Muscle layer of duodenum (tissue), 2 donors: ENCODE results near the gene KIF26B.

Source experiments
- H3K27ac ChIP-seq: one replicate; pipeline ENCODE4 v1.7.0; 2013; ENCODE audit warnings: mild to moderate bottlenecking, low read length
- H3K27me3 ChIP-seq: one replicate; pipeline ENCODE4 v1.7.0; 2013; ENCODE audit warnings: low read depth, mild to moderate bottlenecking, control low read depth, low read length
- H3K36me3 ChIP-seq, 2 donors: one replicate each; pipeline ENCODE4 v1.7.0; 2013; ENCODE audit warnings: low read length in 2 of 2, control low read depth in 1 of 2, mild to moderate bottlenecking in 1 of 2; ENCODE audit not compliant: insufficient read depth in 2 of 2, control insufficient read depth in 1 of 2
- H3K4me1 ChIP-seq, 2 donors: one replicate each; pipeline ENCODE4 v1.7.0; 2013; ENCODE audit warnings: low read length in 2 of 2, mild to moderate bottlenecking in 2 of 2, control low read depth in 1 of 2, moderate library complexity in 1 of 2; ENCODE audit not compliant: insufficient read depth in 2 of 2, control insufficient read depth in 1 of 2
- H3K4me3 ChIP-seq, 2 donors: one replicate each; pipeline ENCODE4 v1.7.0; 2013; ENCODE audit warnings: low read length in 2 of 2, low read depth in 1 of 2, mild to moderate bottlenecking in 1 of 2
- H3K9me3 ChIP-seq, 2 donors: one replicate each; pipeline ENCODE4 v1.7.0; 2013; ENCODE audit warnings: low read length in 2 of 2, control low read depth in 1 of 2, mild to moderate bottlenecking in 1 of 2; ENCODE audit not compliant: control insufficient read depth in 1 of 2
- donor health status: healthy.

KIF26B gene

GRCh38 chr1:245599371-245600174, 444.8 kb downstream of the KIF26B start:
- no peaks in the 10 kb centered on the region for H3K27me3 ChIP-seq
- no peak overlapping the region for H3K27ac ChIP-seq
- H3K4me1 ChIP-seq: no peaks in the 10 kb centered on the region
- no peaks in the 10 kb centered on the region for H3K36me3 ChIP-seq
- H3K4me3 ChIP-seq: no peak overlapping the region
- H3K9me3 ChIP-seq: peaks cover 0 to 3% of the 10 kb centered on the region in 2 donors

- Histone ChIP-seq H3K36me3 (no peaks in the 10 kb centered on the region), H3K9me3 (peaks cover 0 to 3% of the 10 kb centered on the region in 2 donors), H3K27me3 (no peaks in the 10 kb centered on the region), H3K4me3 (no peak overlapping the region), H3K27ac (no peak overlapping the region), H3K4me1 (peaks cover 0 to 5% of the 10 kb centered on the region in 2 donors)
These were observed 445.9 kb downstream of the KIF26B start for GRCh38 chr1:245600658-245601057.

- Histone ChIP-seq H3K27me3 (no peaks in the 10 kb centered on the region), H3K4me1 (peaks cover 0 to 9% of the 10 kb centered on the region in 2 donors), H3K9me3 (no peaks in the 10 kb centered on the region), H3K4me3 (no peak overlapping the region), H3K27ac (no peak overlapping the region), H3K36me3 (no peaks in the 10 kb centered on the region)
These were observed 448.6 kb downstream of the KIF26B start for GRCh38 chr1:245603311-245603865.

- Histone ChIP-seq H3K4me1 (peaks cover 0 to 9% of the 10 kb centered on the region in 2 donors), H3K27ac (no peak overlapping the region), H3K27me3 (peaks cover 2% of the 10 kb centered on the region), H3K4me3 (no peak overlapping the region), H3K36me3 (no peaks in the 10 kb centered on the region), H3K9me3 (no peaks in the 10 kb centered on the region)
These were observed 450.2 kb downstream of the KIF26B start for GRCh38 chr1:245604979-245605378.

- Histone ChIP-seq H3K4me3 (peak overlapping the region in 1 of 2 donors; percentile 43), H3K9me3 (no peaks in the 10 kb centered on the region), H3K27ac (no peak overlapping the region), H3K27me3 (peaks cover 3% of the 10 kb centered on the region), H3K36me3 (no peaks in the 10 kb centered on the region), H3K4me1 (peaks cover 0 to 9% of the 10 kb centered on the region in 2 donors)
These were observed 450.8 kb downstream of the KIF26B start for GRCh38 chr1:245605480-245606156.

GRCh38 chr1:245606157-245606725, 451.5 kb downstream of the KIF26B start:
- H3K36me3 ChIP-seq: no peaks in the 10 kb centered on the region
- H3K27ac ChIP-seq: no peak overlapping the region
- peak overlapping the region; percentile 31 to 43 for H3K4me3 ChIP-seq
- peaks cover 3% of the 10 kb centered on the region for H3K27me3 ChIP-seq
- peaks cover 0 to 9% of the 10 kb centered on the region in 2 donors for H3K4me1 ChIP-seq
- no peaks in the 10 kb centered on the region for H3K9me3 ChIP-seq

GRCh38 chr1:245608271-245608670, 453.5 kb downstream of the KIF26B start:
- H3K4me3 ChIP-seq: no peak overlapping the region
- no peaks in the 10 kb centered on the region for H3K36me3 ChIP-seq
- H3K27me3 ChIP-seq: peaks cover 3% of the 10 kb centered on the region
- H3K9me3 ChIP-seq: no peaks in the 10 kb centered on the region
- no peak overlapping the region for H3K27ac ChIP-seq
- peaks cover 0 to 9% of the 10 kb centered on the region in 2 donors for H3K4me1 ChIP-seq

GRCh38 chr1:245609354-245610150, 454.8 kb downstream of the KIF26B start:
- peaks cover 3% of the 10 kb centered on the region for H3K27me3 ChIP-seq
- H3K36me3 ChIP-seq: no peaks in the 10 kb centered on the region
- H3K4me1 ChIP-seq: peaks cover 0 to 9% of the 10 kb centered on the region in 2 donors
- H3K27ac ChIP-seq: no peak overlapping the region
- no peaks in the 10 kb centered on the region for H3K9me3 ChIP-seq
- no peak overlapping the region for H3K4me3 ChIP-seq

- H3K4me3 ChIP-seq: no peak overlapping the region
- no peaks in the 10 kb centered on the region for H3K36me3 ChIP-seq
- H3K4me1 ChIP-seq: no peaks in the 10 kb centered on the region
- H3K9me3 ChIP-seq: no peaks in the 10 kb centered on the region
- H3K27ac ChIP-seq: no peak overlapping the region
- peaks cover 3% of the 10 kb centered on the region for H3K27me3 ChIP-seq
These were observed 456.5 kb downstream of the KIF26B start for GRCh38 chr1:245611251-245611650.

GRCh38 chr1:245614476-245614875, 459.7 kb downstream of the KIF26B start:
- no peaks in the 10 kb centered on the region for H3K36me3 ChIP-seq
- no peaks in the 10 kb centered on the region for H3K4me1 ChIP-seq
- no peak overlapping the region for H3K27ac ChIP-seq
- H3K9me3 ChIP-seq: no peaks in the 10 kb centered on the region
- H3K27me3 ChIP-seq: peaks cover 3% of the 10 kb centered on the region
- no peak overlapping the region for H3K4me3 ChIP-seq
